Adrenal gland (tissue), 12 donors: ENCODE results near the gene ATCAY. TPM values are rescaled to one million over a fixed set of nuclear protein-coding genes. Genes with fewer than 3 reads are reported as not detected.
"Not testable (repeated sequence)": the region's sequence is repeated elsewhere in the genome, so short reads cannot be mapped to it uniquely, and the experiment has no call there.

Experiments used
- DNase-seq, 7 donors: peaks; one replicate each; pipeline ENCODE4 v3.0.0-alpha.2; 2019 to 2020
- H3K27ac ChIP-seq, 5 donors: fragments of 200-600 bp; sonication (generic) in 4 of 5; 1 replicate in 3 of 5; 2 replicates in 2 of 5; pipeline versions ENCODE4 v1.5.1 to v1.8.0; 2016 to 2020; ENCODE audit warnings: mild to moderate bottlenecking in 1 of 5
- H3K27me3 ChIP-seq: fragments of 200-600 bp; 2 replicates; pipeline ENCODE4 v1.8.0; 2021
- H3K36me3 ChIP-seq, 2 donors: fragments of 200-600 bp; replicated peaks in 1 of 2; 1 replicate in 1 of 2; 2 replicates in 1 of 2; pipeline versions ENCODE4 v1.5.1 to v1.8.0; 2018 to 2022
- H3K4me1 ChIP-seq, 2 donors: fragments of 200-600 bp; replicated peaks in 1 of 2; 1 replicate in 1 of 2; 2 replicates in 1 of 2; pipeline versions ENCODE4 v1.5.1 to v1.8.0; 2018 to 2021
- H3K4me3 ChIP-seq, 4 donors: fragments of 200-600 bp; sonication (generic) in 3 of 4; one replicate each; pipeline ENCODE4 v1.5.1; 2016 to 2018
- H3K9me3 ChIP-seq, 3 donors: fragments of 200-600 bp; sonication (generic) in 1 of 3; replicated peaks in 1 of 3; 1 replicate in 2 of 3; 2 replicates in 1 of 3; pipeline versions ENCODE4 v1.5.1 to v1.8.0; 2016 to 2021
- CTCF ChIP-seq, 6 experiments: fragments of 450-650 bp in 4 of 6; fragments of 200-600 bp in 2 of 6; sonication (generic) in 1 of 6; IDR thresholded peaks; 1 replicate in 5 of 6; 2 replicates in 1 of 6; pipeline versions ENCODE4 v1.5.1 to v1.8.0; 2016 to 2021; ENCODE audit warnings: antibody characterized with exemption in 6 of 6, mild to moderate bottlenecking in 2 of 6, moderate library complexity in 1 of 6
- POLR2A ChIP-seq, 2 donors: fragments of 450-650 bp; IDR thresholded peaks; one replicate each; pipeline ENCODE4 v1.6.1; 2017; ENCODE audit warnings: antibody characterized with exemption in 2 of 2, mild to moderate bottlenecking in 2 of 2, moderate library complexity in 1 of 2
- WGBS, 4 donors: extraction: QIAGEN DNeasy Blood & Tissue Kit in 2 of 4; methylation state at CpG; one replicate each; pipeline versions ENCODE4 v1.1.5 to v1.1.7; 2013 to 2017; 5-methylcytosine and 5-hydroxymethylcytosine counted together
- intact Hi-C, 2 donors: fragments of 100-400 bp; cut with DNase I; formaldehyde crosslinking; loops; one replicate each; pipeline versions ENCODE4 v1.14.1 to v1.15.0; 2022 to 2023
- polyA plus RNA-seq, 3 donors: library from polyadenylated mRNA; stranded (reverse); fragments of 200-250 nt in 2 of 3; fragments of 350-450 nt in 1 of 3; fragmentation: Illumina TruSeq in 1 of 3; extraction: RNeasy Lipid Tissue Mini Kit (QIAGEN cat#74804) in 1 of 3; gene quantifications; one replicate each; pipeline ENCODE4 v1.2.3, GENCODE V29; 2013 to 2014
- total RNA-seq, 9 donors: library from RNA; depleted of rRNA in 4 of 9; stranded (reverse); fragments of >200 nt in 4 of 9; fragments of 120-200 nt in 1 of 9; fragmentation: NEBNext Ultra II Directional in 1 of 9; extraction: Animal tissue kit (Norgen Biotek cat#: 25700) in 1 of 9; gene quantifications; one replicate each; pipeline versions ENCODE4 v1.1.0 to v1.2.4, GENCODE V29; 2013 to 2023
- donor health status: healthy with polysubstance abuse.
- donor health status: Bipolar disorder and iron deficiency.
- donor health status: DM: yes; HTN: yes; CAD: no.
- donor health status: DM: no; HTN: no; CAD: no.
- donor health status: DM: no; HTN: no; CAD: no.
- donor health status: DM: yes; HTN: yes; CAD: no.

Gene ATCAY
- total and polyA plus RNA-seq, 12 donors: 0.72 to 9.3 (median 5.9) TPM; not detected in 4

- 27 to 38% (median 30%) methylated on average over 33 to 41 of the region's 41 CpGs for WGBS, 4 donors
- Histone ChIP-seq H3K4me1 (peaks cover 19 to 24% of the 10 kb centered on the region in 2 donors), H3K27me3 (no peaks in the 10 kb centered on the region), H3K27ac (peak overlapping the region in 2 of 5 donors; percentile 5 to 29), H3K36me3 (no peaks in the 10 kb centered on the region), H3K4me3 (no peak overlapping the region), H3K9me3 (no peaks in the 10 kb centered on the region)
- TF ChIP-seq CTCF (IDR thresholded peaks at IDR 0.05): no peak
- TF ChIP-seq POLR2A (IDR thresholded peaks at IDR 0.05): no peak
- peak in 2 of 7 donors; percentile 48 to 60 for DNase-seq
- intact Hi-C loops: no loop called here
These were observed 70.7 kb downstream of the ATCAY start for GRCh38 chr19:3950871-3951861.

DNA sequence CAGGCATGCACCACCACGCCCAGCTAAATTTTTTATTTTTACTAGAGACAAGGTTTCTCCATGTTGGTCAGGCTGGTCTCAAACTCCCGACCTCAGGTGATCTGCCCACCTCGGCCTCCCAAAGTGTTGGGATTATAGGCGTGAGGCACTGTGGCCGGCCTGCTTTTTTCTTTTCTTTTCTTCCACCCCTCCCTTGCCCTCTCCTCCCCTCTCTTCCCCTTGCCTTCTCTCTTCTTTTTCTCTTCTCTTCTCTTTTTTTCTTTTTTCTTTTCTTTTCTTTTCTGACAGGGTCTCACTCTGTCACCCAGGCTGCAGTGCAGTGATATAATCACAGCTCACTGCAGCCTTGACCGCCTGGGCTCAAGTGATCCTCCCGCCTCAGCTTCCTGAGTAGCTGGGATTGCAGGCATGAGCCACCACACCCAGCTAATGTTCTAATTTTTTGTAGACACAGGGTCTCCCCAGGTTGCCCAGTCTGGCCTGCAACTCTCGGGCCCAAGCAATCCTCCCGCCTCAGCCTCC, 72.3 kb downstream of the ATCAY start:
- H3K27me3 ChIP-seq, DNase-seq, H3K4me3 ChIP-seq, intact Hi-C loops, H3K9me3 ChIP-seq, H3K36me3 ChIP-seq: not testable (repeated sequence)
- H3K27ac ChIP-seq: peak overlapping the region in 3 of 5 donors; percentile 13 to 64 (median 49)
- WGBS, 4 donors: 65 to 74% (median 68%) methylated on average over 9 of the region's 9 CpGs
- peaks cover 19 to 24% of the 10 kb centered on the region in 2 donors for H3K4me1 ChIP-seq

- intact Hi-C loops: no loop called here
- Histone ChIP-seq H3K9me3 (no peaks in the 10 kb centered on the region), H3K4me1 (peaks cover 19 to 24% of the 10 kb centered on the region in 2 donors), H3K4me3 (no peak overlapping the region), H3K27ac (no peak overlapping the region), H3K36me3 (peaks cover 0 to 16% of the 10 kb centered on the region in 2 donors), H3K27me3 (no peaks in the 10 kb centered on the region)
- TF ChIP-seq CTCF (IDR thresholded peaks at IDR 0.05): no peak
- no peak for DNase-seq
- WGBS, 4 donors: 76 to 89% (median 82%) methylated on average over 3 to 12 of the region's 12 CpGs
These were observed 73.6 kb downstream of the ATCAY start for GRCh38 chr19:3954107-3954506.

- H3K4me3 ChIP-seq, DNase-seq, H3K9me3 ChIP-seq, H3K27me3 ChIP-seq, intact Hi-C loops, H3K27ac ChIP-seq: not testable (repeated sequence)
- 86 to 90% (median 87%) methylated on average over 13 of the region's 13 CpGs for WGBS, 4 donors
- H3K36me3 ChIP-seq: peaks cover 0 to 28% of the 10 kb centered on the region in 2 donors
- peaks cover 18 to 23% of the 10 kb centered on the region in 2 donors for H3K4me1 ChIP-seq
These were observed 74.8 kb downstream of the ATCAY start for GRCh38 chr19:3955276-3955675.

DNA sequence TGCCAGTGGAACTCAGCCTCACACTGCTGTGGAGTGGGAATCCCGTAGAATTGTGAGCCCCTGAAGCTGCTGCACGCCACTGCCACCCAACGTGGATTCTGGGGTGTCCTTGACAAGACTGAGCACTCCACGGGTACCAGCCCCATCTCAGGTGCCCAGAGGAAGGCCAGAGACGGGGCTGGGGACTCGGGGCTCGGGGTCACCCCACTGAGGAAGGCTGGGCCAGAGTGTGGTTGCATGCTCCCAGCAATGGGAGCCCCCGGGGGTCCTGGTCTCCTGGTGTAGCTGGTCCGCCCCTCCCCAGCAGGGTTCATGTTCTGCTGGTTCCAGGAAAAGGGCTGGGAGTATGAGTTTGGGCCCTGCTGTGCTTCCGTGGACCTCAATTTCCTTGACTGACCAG, 75.2 kb downstream of the ATCAY start:
- Histone ChIP-seq H3K4me1 (peaks cover 13 to 19% of the 10 kb centered on the region in 2 donors), H3K27me3 (no peaks in the 10 kb centered on the region), H3K4me3 (no peak overlapping the region), H3K27ac (no peak overlapping the region), H3K9me3 (no peaks in the 10 kb centered on the region), H3K36me3 (peaks cover 0 to 32% of the 10 kb centered on the region in 2 donors)
- TF ChIP-seq CTCF (IDR thresholded peaks at IDR 0.05) (no peak), POLR2A (IDR thresholded peaks at IDR 0.05) (no peak)
- no peak for DNase-seq
- 86 to 100% (median 89%) methylated on average over 3 to 10 of the region's 10 CpGs for WGBS, 4 donors
- intact Hi-C loops: no loop called here
